HepG2 (cell line): ENCODE measurements around the gene C1orf115. TPM values are rescaled to one million over a fixed set of nuclear protein-coding genes. Genes with fewer than 3 reads are reported as not detected.

Experiments used
- HDAC1 ChIP-seq: sonication (generic); formaldehyde crosslinking; IDR thresholded peaks from 2 replicates; pipeline ENCODE4 v1.5.1; 2020; ENCODE audit warnings: mild to moderate bottlenecking, missing genetic modification reagents
- KAT8 ChIP-seq: IDR thresholded peaks from 2 replicates; pipeline ENCODE4 v1.6.1; 2016; ENCODE audit warnings: missing genetic modification reagents, missing compliant biosample characterization
- MLLT10 ChIP-seq: sonication (generic); formaldehyde crosslinking; IDR thresholded peaks from 2 replicates; pipeline ENCODE4 v1.4.0; 2020; ENCODE audit warnings: missing genetic modification reagents
- MXI1 ChIP-seq: IDR thresholded peaks from 3 replicates; pipeline ENCODE4 v1.6.1; 2012; ENCODE audit warnings: low read depth, low read length, inconsistent platforms, borderline replicate concordance
- MYC ChIP-seq: sonication (generic); formaldehyde crosslinking; IDR thresholded peaks from 2 replicates; pipeline ENCODE4 v1.9.0; 2021; ENCODE audit warnings: missing genetic modification reagents, borderline replicate concordance
- NR2F2 ChIP-seq: IDR thresholded peaks from 2 replicates; pipeline ENCODE4 v1.6.1; 2012; ENCODE audit warnings: low read depth, inconsistent platforms, borderline replicate concordance
- PHF21A ChIP-seq: sonication (generic); formaldehyde crosslinking; IDR thresholded peaks from 2 replicates; pipeline ENCODE4 v1.5.0; 2020; ENCODE audit warnings: mild to moderate bottlenecking, missing genetic modification reagents
- RELA ChIP-seq: sonication (generic); formaldehyde crosslinking; IDR thresholded peaks from 2 replicates; pipeline ENCODE4 v1.4.0; 2020; ENCODE audit warnings: missing genetic modification reagents
- RXRB ChIP-seq: IDR thresholded peaks from 2 replicates; pipeline ENCODE4 v1.6.1; 2016; ENCODE audit warnings: borderline replicate concordance, missing genetic modification reagents, missing compliant biosample characterization
- SAP130 ChIP-seq: IDR thresholded peaks from 2 replicates; pipeline ENCODE4 v1.6.1; 2016; ENCODE audit warnings: low read depth
- SP5 ChIP-seq: IDR thresholded peaks from 2 replicates; pipeline ENCODE4 v1.6.1; 2016; ENCODE audit warnings: low read depth, borderline replicate concordance
- TARDBP ChIP-seq: sonication (generic); formaldehyde crosslinking; IDR thresholded peaks from 2 replicates; pipeline ENCODE4 v1.8.0; 2022; ENCODE audit warnings: mild to moderate bottlenecking, missing genetic modification reagents
- TBX3 ChIP-seq: fragments of 450-650 bp; IDR thresholded peaks from 2 replicates; pipeline ENCODE4 v1.6.1; 2017; ENCODE audit warnings: antibody characterized with exemption, mild to moderate bottlenecking, inconsistent platforms, borderline replicate concordance
- TGIF2 ChIP-seq: IDR thresholded peaks from 2 replicates; pipeline ENCODE4 v1.6.1; 2016; ENCODE audit warnings: control low read depth, missing compliant biosample characterization
- ZNF251 ChIP-seq: sonication (generic); formaldehyde crosslinking; IDR thresholded peaks from 2 replicates; pipeline ENCODE4 v1.9.0; 2021; ENCODE audit warnings: mild to moderate bottlenecking, missing genetic modification reagents
- ZNF446 ChIP-seq: sonication (generic); formaldehyde crosslinking; IDR thresholded peaks from 2 replicates; pipeline ENCODE4 v1.5.0; 2020; ENCODE audit warnings: mild to moderate bottlenecking, missing genetic modification reagents
- ZNF777 ChIP-seq: sonication (generic); formaldehyde crosslinking; IDR thresholded peaks from 2 replicates; pipeline ENCODE4 v1.4.0; 2020; ENCODE audit warnings: missing genetic modification reagents
- polyA plus RNA-seq, 8 experiments: library from polyadenylated mRNA; depleted of rRNA in 3 of 8; stranded (reverse) in 7 of 8; unstranded in 1 of 8; fragments of >200 nt; fragmentation: Illumina TruSeq in 4 of 8; extraction: Trizol in 4 of 8; gene quantifications; 2 replicates each; pipeline versions ENCODE4 v1.2.1 to v1.2.3, GENCODE V29; 2011 to 2016; ENCODE audit warnings: low read depth in 4 of 8, missing spikeins in 1 of 8, mixed read lengths in 1 of 8; ENCODE audit not compliant: insufficient read depth in 1 of 8
- total RNA-seq, 5 experiments: library from RNA; depleted of rRNA; stranded (reverse); fragments of >200 nt; fragmentation: Illumina TruSeq; extraction: Trizol; gene quantifications; 2 replicates each; pipeline ENCODE4 v1.2.3, GENCODE V29; 2016; ENCODE audit warnings: low read depth in 1 of 5
- TF ChIP-seq, protein P1 (sequence below): sonication (generic); formaldehyde crosslinking; IDR thresholded peaks from 2 replicates; pipeline ENCODE4 v1.4.0; 2020; ENCODE audit warnings: missing genetic modification reagents, borderline replicate concordance
- TF ChIP-seq, protein P2 (sequence below): sonication (generic); formaldehyde crosslinking; IDR thresholded peaks from 2 replicates; pipeline ENCODE4 v1.5.1; 2020; ENCODE audit warnings: mild to moderate bottlenecking, missing genetic modification reagents, borderline replicate concordance
- TF ChIP-seq, protein P3 (sequence below): sonication (generic); formaldehyde crosslinking; IDR thresholded peaks from 2 replicates; pipeline ENCODE4 v1.4.0; 2020; ENCODE audit warnings: missing genetic modification reagents, low read depth, mild to moderate bottlenecking, borderline replicate concordance

Gene C1orf115
- total and polyA plus RNA-seq, 2 of the 13 experiments (the other 11 are each of a cell fraction or from before 2014, with no cell fraction given): 25.2 to 85.9 TPM

DNA sequence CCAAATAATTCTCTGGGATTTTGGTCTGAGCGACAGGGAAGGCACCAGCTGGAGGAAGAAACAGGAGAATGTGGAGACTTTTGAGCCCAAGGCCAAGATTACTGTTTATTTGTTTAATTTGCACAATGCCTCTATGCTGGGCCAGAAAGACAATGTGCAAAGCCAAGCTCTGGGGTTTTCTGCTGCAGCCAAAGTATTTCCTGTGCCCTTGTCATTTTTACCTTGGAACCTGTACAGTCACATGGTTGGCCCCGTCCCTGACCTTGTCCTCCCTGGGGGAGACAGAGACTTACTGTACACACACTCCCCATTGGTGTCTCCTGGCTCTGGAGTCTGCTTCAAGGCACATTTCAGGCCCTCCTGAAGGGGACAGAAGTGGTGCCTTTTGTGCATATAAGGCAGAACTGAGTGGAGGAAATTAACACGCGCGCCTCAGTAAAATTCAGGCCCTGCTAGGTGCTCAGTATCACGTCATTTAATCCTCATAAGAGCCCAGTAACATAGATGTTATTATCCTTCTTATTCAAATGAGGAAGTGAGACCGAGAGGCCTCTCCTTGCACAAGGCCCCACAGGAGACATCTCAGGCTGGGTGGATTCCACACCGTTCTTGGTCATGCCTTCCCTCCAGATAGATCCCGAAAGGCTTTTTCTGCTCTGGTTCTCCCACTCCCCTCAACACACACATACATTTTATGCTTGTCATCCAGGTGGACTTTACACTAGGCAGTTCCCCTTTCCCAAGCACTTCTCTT, 21.1 kb downstream of the C1orf115 start (continued):
- TF ChIP-seq TGIF2 (CRISPR knock-in tag) (no peak), ZNF446 (CRISPR knock-in tag) (no peak), MXI1 (peak; percentile 17; the same call in 1 of the 3 replicates), HDAC1 (CRISPR knock-in tag) (no peak), ZNF777 (CRISPR knock-in tag) (no peak), ZNF251 (no peak), MLLT10 (no peak), RELA (CRISPR knock-in tag) (no peak), SP5 (no peak), KAT8 (CRISPR knock-in tag) (peak; percentile 20; the same call in 1 of the 2 replicates), TARDBP (CRISPR knock-in tag) (0 out of 2 replicates have a peak, but pooled peaks have one; percentile 38), PHF21A (peak; percentile 49; the same call in 1 of the 2 replicates), NR2F2 (0 out of 2 replicates have a peak, but pooled peaks have one; percentile 55), TBX3 (no peak), SAP130 (CRISPR knock-in tag) (peak; percentile 53), RXRB (peak; percentile 68; the same call in 1 of the 2 replicates), MYC (CRISPR knock-in tag) (no peak)
- TF ChIP-seq, protein P1, sequence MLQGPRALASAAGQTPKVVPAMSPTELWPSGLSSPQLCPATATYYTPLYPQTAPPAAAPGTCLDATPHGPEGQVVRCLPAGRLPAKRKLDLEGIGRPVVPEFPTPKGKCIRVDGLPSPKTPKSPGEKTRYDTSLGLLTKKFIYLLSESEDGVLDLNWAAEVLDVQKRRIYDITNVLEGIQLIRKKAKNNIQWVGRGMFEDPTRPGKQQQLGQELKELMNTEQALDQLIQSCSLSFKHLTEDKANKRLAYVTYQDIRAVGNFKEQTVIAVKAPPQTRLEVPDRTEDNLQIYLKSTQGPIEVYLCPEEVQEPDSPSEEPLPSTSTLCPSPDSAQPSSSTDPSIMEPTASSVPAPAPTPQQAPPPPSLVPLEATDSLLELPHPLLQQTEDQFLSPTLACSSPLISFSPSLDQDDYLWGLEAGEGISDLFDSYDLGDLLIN (CRISPR knock-in tag): no peak
- TF ChIP-seq, protein P2, sequence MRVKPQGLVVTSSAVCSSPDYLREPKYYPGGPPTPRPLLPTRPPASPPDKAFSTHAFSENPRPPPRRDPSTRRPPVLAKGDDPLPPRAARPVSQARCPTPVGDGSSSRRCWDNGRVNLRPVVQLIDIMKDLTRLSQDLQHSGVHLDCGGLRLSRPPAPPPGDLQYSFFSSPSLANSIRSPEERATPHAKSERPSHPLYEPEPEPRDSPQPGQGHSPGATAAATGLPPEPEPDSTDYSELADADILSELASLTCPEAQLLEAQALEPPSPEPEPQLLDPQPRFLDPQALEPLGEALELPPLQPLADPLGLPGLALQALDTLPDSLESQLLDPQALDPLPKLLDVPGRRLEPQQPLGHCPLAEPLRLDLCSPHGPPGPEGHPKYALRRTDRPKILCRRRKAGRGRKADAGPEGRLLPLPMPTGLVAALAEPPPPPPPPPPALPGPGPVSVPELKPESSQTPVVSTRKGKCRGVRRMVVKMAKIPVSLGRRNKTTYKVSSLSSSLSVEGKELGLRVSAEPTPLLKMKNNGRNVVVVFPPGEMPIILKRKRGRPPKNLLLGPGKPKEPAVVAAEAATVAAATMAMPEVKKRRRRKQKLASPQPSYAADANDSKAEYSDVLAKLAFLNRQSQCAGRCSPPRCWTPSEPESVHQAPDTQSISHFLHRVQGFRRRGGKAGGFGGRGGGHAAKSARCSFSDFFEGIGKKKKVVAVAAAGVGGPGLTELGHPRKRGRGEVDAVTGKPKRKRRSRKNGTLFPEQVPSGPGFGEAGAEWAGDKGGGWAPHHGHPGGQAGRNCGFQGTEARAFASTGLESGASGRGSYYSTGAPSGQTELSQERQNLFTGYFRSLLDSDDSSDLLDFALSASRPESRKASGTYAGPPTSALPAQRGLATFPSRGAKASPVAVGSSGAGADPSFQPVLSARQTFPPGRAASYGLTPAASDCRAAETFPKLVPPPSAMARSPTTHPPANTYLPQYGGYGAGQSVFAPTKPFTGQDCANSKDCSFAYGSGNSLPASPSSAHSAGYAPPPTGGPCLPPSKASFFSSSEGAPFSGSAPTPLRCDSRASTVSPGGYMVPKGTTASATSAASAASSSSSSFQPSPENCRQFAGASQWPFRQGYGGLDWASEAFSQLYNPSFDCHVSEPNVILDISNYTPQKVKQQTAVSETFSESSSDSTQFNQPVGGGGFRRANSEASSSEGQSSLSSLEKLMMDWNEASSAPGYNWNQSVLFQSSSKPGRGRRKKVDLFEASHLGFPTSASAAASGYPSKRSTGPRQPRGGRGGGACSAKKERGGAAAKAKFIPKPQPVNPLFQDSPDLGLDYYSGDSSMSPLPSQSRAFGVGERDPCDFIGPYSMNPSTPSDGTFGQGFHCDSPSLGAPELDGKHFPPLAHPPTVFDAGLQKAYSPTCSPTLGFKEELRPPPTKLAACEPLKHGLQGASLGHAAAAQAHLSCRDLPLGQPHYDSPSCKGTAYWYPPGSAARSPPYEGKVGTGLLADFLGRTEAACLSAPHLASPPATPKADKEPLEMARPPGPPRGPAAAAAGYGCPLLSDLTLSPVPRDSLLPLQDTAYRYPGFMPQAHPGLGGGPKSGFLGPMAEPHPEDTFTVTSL (CRISPR knock-in tag): no peak
- TF ChIP-seq, protein P3, sequence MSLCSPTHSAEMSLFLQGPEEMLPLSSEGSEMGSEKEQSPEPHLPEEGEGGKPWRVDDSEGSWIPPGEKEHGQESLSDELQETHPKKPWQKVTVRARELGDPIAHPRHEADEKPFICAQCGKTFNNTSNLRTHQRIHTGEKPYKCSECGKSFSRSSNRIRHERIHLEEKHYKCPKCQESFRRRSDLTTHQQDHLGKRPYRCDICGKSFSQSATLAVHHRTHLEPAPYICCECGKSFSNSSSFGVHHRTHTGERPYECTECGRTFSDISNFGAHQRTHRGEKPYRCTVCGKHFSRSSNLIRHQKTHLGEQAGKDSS (CRISPR knock-in tag): no peak
